ENCODE results near the gene GPR17.

- TF ChIP-seq CTCF (conservative IDR thresholded peaks at IDR 0.05; ENCODE audit: low read depth in 2 of 2) (no peak), POLR2AphosphoS5 (IDR thresholded peaks at IDR 0.05; ENCODE audit: low read depth) (no peak), EZH2 (IDR thresholded peaks at IDR 0.05; ENCODE audit: low read depth, unreplicated experiment) (no peak), ZNF114 (CRISPR knock-in tag; IDR thresholded peaks at IDR 0.05) (no peak), REST (IDR thresholded peaks at IDR 0.05; ENCODE audit: unreplicated experiment) (no peak), CREB1 (CRISPR knock-in tag; IDR thresholded peaks at IDR 0.05; ENCODE audit: low read depth) (no peak), EZH2phosphoT487 (IDR thresholded peaks at IDR 0.05; ENCODE audit: unreplicated experiment) (no peak), ZNF462 (CRISPR knock-in tag; IDR thresholded peaks at IDR 0.05) (no peak), JUNB (IDR thresholded peaks at IDR 0.05; ENCODE audit: unreplicated experiment) (no peak), ETS1 (IDR thresholded peaks at IDR 0.05) (no peak), ZNF331 (CRISPR knock-in tag; IDR thresholded peaks at IDR 0.05; ENCODE audit: low read depth) (no peak), NANOG (IDR thresholded peaks at IDR 0.05; ENCODE audit: borderline replicate concordance) (no peak)
Measured at GRCh38 chr2:127652786-127653357, 6.9 kb downstream of the GPR17 start.

Measured in GM23338 (cell line).